ENCODE data around the gene DYNLRB2.

The DYNLRB2 gene

GRCh38 chr16:80540516-80541305 lies at the start of gene DYNLRB2:
Gene DYNLRB2, plus strand, starts transcription at chr16:80540993. Its CDS starts 84 bp downstream, at chr16:80541077.
- Mint-ChIP-seq H3K4me1 (peaks cover 33% of the 10 kb centered on the region), H3K27ac (peak within 1 kb of the TSS; percentile 99), H3K36me3 (peaks cover 14% of the 10 kb centered on the region), H3K4me3 (peak within 1 kb of the TSS; percentile 96), H3K9me3 (peaks cover 2% of the 10 kb centered on the region)
- ATAC-seq (peak; percentile 94), DNase-seq (ENCODE audit: low spot score in 2 of 2) (peak; percentile 78 to 95)

- H3K9me3 Mint-ChIP-seq, result peaks cover 6% of the 10 kb centered on the region
- no peak for DNase-seq (ENCODE audit: low spot score in 2 of 2)
- H3K36me3 Mint-ChIP-seq, result no peaks in the 10 kb centered on the region
- no peak for ATAC-seq
- H3K27ac Mint-ChIP-seq, result no peak overlapping the region
- H3K4me1 Mint-ChIP-seq, result no peaks in the 10 kb centered on the region
- no peak overlapping the region for H3K4me3 Mint-ChIP-seq
Observed at GRCh38 chr16:80500116-80500859, 40.5 kb upstream of the DYNLRB2 start.

GRCh38 chr16:80500961-80501525 lies 39.8 kb upstream of the DYNLRB2 start:
- Mint-ChIP-seq H3K4me3 (no peak overlapping the region), H3K27ac (no peak overlapping the region), H3K4me1 (no peaks in the 10 kb centered on the region), H3K9me3 (peaks cover 6% of the 10 kb centered on the region), H3K36me3 (no peaks in the 10 kb centered on the region)
- ATAC-seq, result no peak
- DNase-seq (ENCODE audit: low spot score in 2 of 2), result no peak

- ATAC-seq (no peak), DNase-seq (ENCODE audit: low spot score in 2 of 2) (no peak)
- Mint-ChIP-seq H3K4me3 (no peak overlapping the region), H3K36me3 (no peaks in the 10 kb centered on the region), H3K27ac (no peak overlapping the region), H3K4me1 (no peaks in the 10 kb centered on the region), H3K9me3 (peaks cover 6% of the 10 kb centered on the region)
Observed at GRCh38 chr16:80503107-80503506, 37.7 kb upstream of the DYNLRB2 start.

GRCh38 chr16:80507538-80507937 lies 33.3 kb upstream of the DYNLRB2 start:
- DNase-seq (ENCODE audit: low spot score in 2 of 2), result no peak
- Mint-ChIP-seq H3K4me3 (no peak overlapping the region), H3K9me3 (no peaks in the 10 kb centered on the region), H3K36me3 (no peaks in the 10 kb centered on the region), H3K4me1 (no peaks in the 10 kb centered on the region), H3K27ac (no peak overlapping the region)
- no peak for ATAC-seq

GRCh38 chr16:80509872-80510271 lies 30.9 kb upstream of the DYNLRB2 start:
- H3K4me3 Mint-ChIP-seq, result no peak overlapping the region
- ATAC-seq, result no peak
- no peaks in the 10 kb centered on the region for H3K36me3 Mint-ChIP-seq
- no peak overlapping the region for H3K27ac Mint-ChIP-seq
- H3K4me1 Mint-ChIP-seq, result no peaks in the 10 kb centered on the region
- no peak for DNase-seq (ENCODE audit: low spot score in 2 of 2)
- H3K9me3 Mint-ChIP-seq, result no peaks in the 10 kb centered on the region

GRCh38 chr16:80511824-80512592 lies 28.8 kb upstream of the DYNLRB2 start:
- H3K4me1 Mint-ChIP-seq, result no peaks in the 10 kb centered on the region
- no peaks in the 10 kb centered on the region for H3K9me3 Mint-ChIP-seq
- no peak for DNase-seq (ENCODE audit: low spot score in 2 of 2)
- no peak overlapping the region for H3K27ac Mint-ChIP-seq
- no peak for ATAC-seq
- no peaks in the 10 kb centered on the region for H3K36me3 Mint-ChIP-seq
- no peak overlapping the region for H3K4me3 Mint-ChIP-seq

GRCh38 chr16:80512593-80512853 lies 28.3 kb upstream of the DYNLRB2 start:
- H3K4me1 Mint-ChIP-seq, result peaks cover 4% of the 10 kb centered on the region
- H3K9me3 Mint-ChIP-seq, result no peaks in the 10 kb centered on the region
- ATAC-seq, result no peak
- no peak for DNase-seq (ENCODE audit: low spot score in 2 of 2)
- no peaks in the 10 kb centered on the region for H3K36me3 Mint-ChIP-seq
- H3K27ac Mint-ChIP-seq, result no peak overlapping the region
- no peak overlapping the region for H3K4me3 Mint-ChIP-seq

GRCh38 chr16:80515374-80515773 lies 25.4 kb upstream of the DYNLRB2 start:
- Mint-ChIP-seq H3K4me1 (peaks cover 21% of the 10 kb centered on the region), H3K36me3 (no peaks in the 10 kb centered on the region), H3K4me3 (no peak overlapping the region), H3K27ac (no peak overlapping the region), H3K9me3 (no peaks in the 10 kb centered on the region)
- ATAC-seq (no peak), DNase-seq (ENCODE audit: low spot score in 2 of 2) (no peak)

GRCh38 chr16:80517846-80518245 lies 22.9 kb upstream of the DYNLRB2 start:
- peak; percentile 72 for ATAC-seq
- Mint-ChIP-seq H3K36me3 (no peaks in the 10 kb centered on the region), H3K9me3 (no peaks in the 10 kb centered on the region), H3K4me3 (no peak overlapping the region), H3K4me1 (peaks cover 21% of the 10 kb centered on the region), H3K27ac (no peak overlapping the region)
- DNase-seq (ENCODE audit: low spot score in 2 of 2), result no peak

GRCh38 chr16:80518436-80518835 lies 22.4 kb upstream of the DYNLRB2 start:
- ATAC-seq (peak; percentile 90), DNase-seq (ENCODE audit: low spot score in 2 of 2) (peak in 1 of 2 donors; percentile 58)
- Mint-ChIP-seq H3K4me1 (peaks cover 21% of the 10 kb centered on the region), H3K36me3 (no peaks in the 10 kb centered on the region), H3K27ac (no peak overlapping the region), H3K9me3 (no peaks in the 10 kb centered on the region), H3K4me3 (no peak overlapping the region)

GRCh38 chr16:80519189-80519588 lies 21.6 kb upstream of the DYNLRB2 start:
- Mint-ChIP-seq H3K27ac (no peak overlapping the region), H3K36me3 (no peaks in the 10 kb centered on the region), H3K4me1 (peaks cover 21% of the 10 kb centered on the region), H3K4me3 (peak overlapping the region; percentile 28), H3K9me3 (no peaks in the 10 kb centered on the region)
- DNase-seq (ENCODE audit: low spot score in 2 of 2) (no peak), ATAC-seq (no peak)

- no peak for ATAC-seq
- no peak overlapping the region for H3K27ac Mint-ChIP-seq
Observed at GRCh38 chr16:80525420-80525819, 15.4 kb upstream of the DYNLRB2 start.

GRCh38 chr16:80526418-80527061 lies 14.3 kb upstream of the DYNLRB2 start:
- no peaks in the 10 kb centered on the region for H3K4me1 Mint-ChIP-seq
- no peak overlapping the region for H3K4me3 Mint-ChIP-seq
- no peaks in the 10 kb centered on the region for H3K36me3 Mint-ChIP-seq
- DNase-seq (ENCODE audit: low spot score in 2 of 2) (peak; percentile 47 to 70), ATAC-seq (peak; percentile 56)
- H3K9me3 Mint-ChIP-seq, result no peaks in the 10 kb centered on the region
- no peak overlapping the region for H3K27ac Mint-ChIP-seq

More at GRCh38 chr16:80525420-80525819, 15.4 kb upstream of the DYNLRB2 start:
- Mint-ChIP-seq H3K4me1 (no peaks in the 10 kb centered on the region), H3K4me3 (no peak overlapping the region), H3K9me3 (no peaks in the 10 kb centered on the region), H3K36me3 (no peaks in the 10 kb centered on the region)
- DNase-seq (ENCODE audit: low spot score in 2 of 2), result no peak

GRCh38 chr16:80527297-80527696 lies 13.5 kb upstream of the DYNLRB2 start:
- peak; percentile 43 to 79 for DNase-seq (ENCODE audit: low spot score in 2 of 2)
- ATAC-seq, result peak; percentile 81
- Mint-ChIP-seq H3K4me3 (no peak overlapping the region), H3K27ac (no peak overlapping the region), H3K4me1 (no peaks in the 10 kb centered on the region), H3K9me3 (no peaks in the 10 kb centered on the region), H3K36me3 (no peaks in the 10 kb centered on the region)

All from stimulated activated effector memory CD8-positive, alpha-beta T cell treated with anti-CD3 and anti-CD28 coated beads, Interleukin-12 subunit alpha, Interleukin-12 subunit beta, amount 100 ng/mL, for 72 hours (primary cell).